Ishikawa (cell line): Measurements from ENCODE around the gene AKTIP.

Experiments
- CEBPB ChIP-seq: IDR thresholded peaks from 2 replicates; pipeline ENCODE4 v1.6.1; 2012
- CREB1 ChIP-seq: IDR thresholded peaks from 2 replicates; pipeline ENCODE4 v1.6.1; 2012; ENCODE audit warnings: low read depth
- EP300 ChIP-seq: IDR thresholded peaks from 2 replicates; pipeline ENCODE4 v1.6.1; 2012; ENCODE audit warnings: borderline replicate concordance
- REST ChIP-seq: IDR thresholded peaks from 2 replicates; pipeline ENCODE4 v1.6.1; 2012; ENCODE audit warnings: low read depth, mild to moderate bottlenecking
- TAF1 ChIP-seq: IDR thresholded peaks from 2 replicates; pipeline ENCODE4 v1.6.1; 2012; ENCODE audit warnings: low read depth, mild to moderate bottlenecking

- no peak for TF ChIP-seq CEBPB
- TF ChIP-seq REST: no peak
- TF ChIP-seq EP300: no peak
- TF ChIP-seq TAF1: no peak
- TF ChIP-seq CREB1: no peak
Measured at GRCh38 chr16:53504665-53505064, 1.7 kb upstream of the AKTIP start.
